Activated naive CD4-positive, alpha-beta T cell treated with Interleukin-2 at 50 U/mL for 16 hours (primary cell): ENCODE results near the gene KIF7.
"Not testable (repeated sequence)": the region's sequence is repeated elsewhere in the genome, so short reads cannot be mapped to it uniquely, and the experiment has no call there.

ENCODE experiments used
- DNase-seq: peaks from one replicate; pipeline ENCODE4 v3.0.0-alpha.2; 2020

KIF7 gene

GRCh38 chr15:89599021-89599420 lies 56.2 kb downstream of the KIF7 start:
- no peak for DNase-seq

GRCh38 chr15:89593018-89593417 lies 62.2 kb downstream of the KIF7 start:
- no peak for DNase-seq

GRCh38 chr15:89591834-89592233 lies 63.4 kb downstream of the KIF7 start:
- no peak for DNase-seq

- no peak for DNase-seq
Observed at GRCh38 chr15:89587955-89588354, 67.3 kb downstream of the KIF7 start.

GRCh38 chr15:89586651-89587050 lies 68.6 kb downstream of the KIF7 start:
- no peak for DNase-seq

GRCh38 chr15:89580747-89581146 lies 74.5 kb downstream of the KIF7 start:
- DNase-seq, result not testable (repeated sequence)

- no peak for DNase-seq
Observed at GRCh38 chr15:89578146-89578545, 77.1 kb downstream of the KIF7 start.
